GM12878 (cell line): ENCODE data around the gene PIK3R4. TPM values are rescaled to one million over a fixed set of nuclear protein-coding genes. Genes with fewer than 3 reads are reported as not detected.

Source experiments
- ATAC-seq: fragments of 200-7000 bp; cut with Tn5 transposase; 3 replicates; pipeline ENCODE4 v1.9.1; 2020; ENCODE audit warnings: mild to moderate bottlenecking, moderate library complexity
- BruUV-seq: library from RNA; stranded (reverse); fragments of 400-500 nt; replicated peaks from 2 replicates; lab custom pipeline; 2021; lab: Mats Ljungman, UMichigan
- CTCF ChIA-PET: fragments of 300-600 bp; sonication (Branson Sonifier 250); formaldehyde crosslinking; extraction: SDS; loops from one replicate; lab custom pipeline; 2021; ENCODE audit warnings: inconsistent platforms; lab: Yijun Ruan, JAX
- POLR2A ChIA-PET: fragments of 350-600 bp; formaldehyde crosslinking; extraction: SDS; loops from one replicate; lab custom pipeline; 2021; ENCODE audit warnings: inconsistent platforms; lab: Charles Lee
- RAD21 ChIA-PET: fragments of 300-600 bp; sonication (Branson Sonifier 250); formaldehyde crosslinking; loops from one replicate; lab custom pipeline; 2023; ENCODE audit warnings: antibody characterized with exemption; ENCODE audit not compliant: unreplicated experiment; lab: Charles Lee
- SMC1A ChIA-PET: fragments of 300-600 bp; sonication (Branson Sonifier 250); formaldehyde crosslinking; loops from one replicate; lab custom pipeline; 2023; ENCODE audit not compliant: unreplicated experiment, uncharacterized antibody; lab: Charles Lee
- DNase-seq: peaks from one replicate; pipeline ENCODE4 v3.0.0-alpha.2; 2011; ENCODE audit warnings: low read depth, low spot score
- FAIRE-seq: peaks from 3 replicates; lab custom pipeline; 2011; peaks lifted over from hg19 to GRCh38; lab: Jason Lieb, UNC
- H2AFZ ChIP-seq: 2 replicates; pipeline ENCODE4 v1.6.0; 2011; ENCODE audit warnings: low read depth, low read length, control low read depth; ENCODE audit not compliant: control insufficient read depth
- H3K27ac ChIP-seq: 2 replicates; pipeline ENCODE4 v1.5.1; 2011; ENCODE audit warnings: control low read depth; ENCODE audit not compliant: control insufficient read depth, insufficient read depth
- H3K27me3 ChIP-seq, 2 experiments: replicated peaks in 1 of 2; 2 replicates each; pipeline versions ENCODE4 v1.6.0 to v1.6.1; 2011; ENCODE audit warnings: low read length in 1 of 2; ENCODE audit not compliant: control insufficient read depth in 2 of 2, insufficient read depth in 2 of 2
- H3K36me3 ChIP-seq, 2 experiments: 2 replicates each; pipeline ENCODE4 v1.5.1; 2011; ENCODE audit warnings: low read length in 1 of 2; ENCODE audit not compliant: control insufficient read depth in 2 of 2, insufficient read depth in 2 of 2
- H3K4me1 ChIP-seq: 2 replicates; pipeline ENCODE4 v1.6.1; 2011; ENCODE audit warnings: mild to moderate bottlenecking, low read length, moderate library complexity, mixed read lengths; ENCODE audit not compliant: control insufficient read depth, insufficient read depth
- H3K4me2 ChIP-seq: 2 replicates; pipeline ENCODE4 v1.6.0; 2011; ENCODE audit warnings: control low read depth; ENCODE audit not compliant: control insufficient read depth, insufficient read depth
- H3K4me3 ChIP-seq: fragments of 200-600 bp; sonication (generic); 2 replicates; pipeline ENCODE4 v1.5.1; 2016
- H3K79me2 ChIP-seq: 2 replicates; pipeline ENCODE4 v1.6.0; 2011; ENCODE audit warnings: low read length; ENCODE audit not compliant: control insufficient read depth, insufficient read depth
- H3K9ac ChIP-seq: 2 replicates; pipeline ENCODE4 v1.8.0; 2011; ENCODE audit warnings: low read length, control low read depth, mixed read lengths; ENCODE audit not compliant: control insufficient read depth, insufficient read depth
- H3K9me3 ChIP-seq: replicated peaks from 3 replicates; pipeline ENCODE4 v1.5.1; 2011; ENCODE audit warnings: mild to moderate bottlenecking, low read length; ENCODE audit not compliant: control insufficient read depth, insufficient read depth
- H4K20me1 ChIP-seq: 2 replicates; pipeline ENCODE4 v1.6.0; 2011; ENCODE audit not compliant: control insufficient read depth, insufficient read depth
- E4F1 ChIP-seq: fragments of 450-650 bp; IDR thresholded peaks from 2 replicates; pipeline ENCODE4 v1.6.1; 2018; ENCODE audit warnings: borderline replicate concordance, mild to moderate bottlenecking; ENCODE audit not compliant: partially characterized antibody
- GABPA ChIP-seq: IDR thresholded peaks from 2 replicates; pipeline ENCODE4 v1.6.1; 2014; ENCODE audit warnings: antibody characterized with exemption, low read depth, mild to moderate bottlenecking, inconsistent platforms
- NBN ChIP-seq: fragments of 450-650 bp; IDR thresholded peaks from 2 replicates; pipeline ENCODE4 v1.6.1; 2016
- RELA ChIP-seq: fragments of 450-650 bp; IDR thresholded peaks from 2 replicates; pipeline ENCODE4 v1.8.0; 2014; ENCODE audit warnings: borderline replicate concordance; ENCODE audit not compliant: partially characterized antibody
- USF1 ChIP-seq: IDR thresholded peaks from 2 replicates; pipeline ENCODE4 v1.6.1; 2011; ENCODE audit warnings: borderline replicate concordance, low read depth, mild to moderate bottlenecking, moderate library complexity, mixed read lengths, low read length; ENCODE audit not compliant: insufficient read depth; ENCODE audit errors: extremely low read length
- ZBTB33 ChIP-seq: fragments of 450-650 bp; IDR thresholded peaks from 2 replicates; pipeline ENCODE4 v1.6.1; 2017; ENCODE audit warnings: mild to moderate bottlenecking
- ZNF592 ChIP-seq: fragments of 450-650 bp; IDR thresholded peaks from 2 replicates; pipeline ENCODE4 v1.6.1; 2017; ENCODE audit warnings: mild to moderate bottlenecking, moderate library complexity
- WGBS: methylation state at CpG from one replicate; pipeline ENCODE4 v1.1.6; 2016; ENCODE audit warnings: low lambda C conversion rate; ENCODE audit not compliant: insufficient replicate concordance, insufficient coverage; ENCODE audit errors: missing lambda C conversion rate; 5-methylcytosine and 5-hydroxymethylcytosine counted together
- in situ Hi-C: fragments of 300-500 bp; cut with MboI; formaldehyde crosslinking; loops from 9 replicates; pipeline ENCODE4 v1.14.3; 2018; ENCODE audit warnings: mixed read lengths
- intact Hi-C: fragments of 100-400 bp; cut with micrococcal nuclease; formaldehyde crosslinking; loops from one replicate; pipeline ENCODE4 v1.14.2; 2022; ENCODE audit not compliant: unreplicated experiment
- polyA plus RNA-seq, 11 experiments: library from polyadenylated mRNA; depleted of rRNA in 4 of 11; unstranded in 6 of 11; stranded (reverse) in 5 of 11; fragments of >200 nt; fragmentation: Nextera tagmentation in 4 of 11; fragmentation: Illumina TruSeq in 1 of 11; extraction: Ambion mirVana in 4 of 11; extraction: Trizol in 1 of 11; gene quantifications; 1 replicate in 1 of 11; 2 replicates in 10 of 11; pipeline versions ENCODE4 v1.2.1 to v1.2.3, GENCODE V29; 2011 to 2016; ENCODE audit warnings: inconsistent platforms in 2 of 11, missing spikeins in 2 of 11, low read depth in 1 of 11
- total RNA-seq, 4 experiments: library from RNA; depleted of rRNA in 3 of 4; stranded (reverse); fragments of >200 nt in 3 of 4; fragmentation: Illumina TruSeq in 1 of 4; extraction: Trizol in 1 of 4; gene quantifications; 2 replicates each; pipeline versions ENCODE4 v1.2.1 to v1.2.3, GENCODE V29; 2013 to 2021

PIK3R4 gene
- total and polyA plus RNA-seq, 10 of the 15 experiments (the other 5 are each of a cell fraction or from before 2014, with no cell fraction given), result 22.6 to 50.2 (median 31.1) TPM

- ChIA-PET POLR2A (interaction anchor here (0.6 kb wide), 1 partner anchor 22 kb away, joined by 3 read pairs; no protein-coding TSS in a partner anchor), SMC1A (interaction anchor here (0.6 to 1.9 kb wide), 5 partner anchors 10 to 124 kb away, joined by 3 to 9 read pairs (median 3); no protein-coding TSS in a partner anchor), CTCF (interaction anchor here (0.6 to 1.3 kb wide), 5 partner anchors 14 to 308 kb away, joined by 3 to 5 read pairs (median 3); no protein-coding TSS in a partner anchor), RAD21 (interaction anchor here (1.4 kb wide), 1 partner anchor 17 kb away, joined by 3 read pairs; no protein-coding TSS in a partner anchor)
- Histone ChIP-seq H3K4me1 (no peaks in the 10 kb centered on the region), H3K4me3 (no peak overlapping the region), H3K36me3 (peaks cover 0 to 6% of the 10 kb centered on the region in 2 experiments; a peak in 3 of 4 replicates), H3K27me3 (no peaks in the 10 kb centered on the region), H4K20me1 (no peaks in the 10 kb centered on the region), H2AFZ (no peak overlapping the region), H3K9me3 (no peaks in the 10 kb centered on the region), H3K4me2 (no peak overlapping the region), H3K27ac (no peak overlapping the region), H3K9ac (no peak overlapping the region), H3K79me2 (no peaks in the 10 kb centered on the region)
- intact Hi-C loops (no loop called here), in situ Hi-C loops (no loop called here)
- no peak for ATAC-seq
- no peak for DNase-seq
- WGBS, result 96% methylated on average over 2 of the region's 2 CpGs
- FAIRE-seq, result no peak
- TF ChIP-seq RELA, result no peak
- no peak for TF ChIP-seq NBN
- TF ChIP-seq GABPA, result no peak
- TF ChIP-seq E4F1, result no peak
- TF ChIP-seq ZNF592, result no peak
- TF ChIP-seq ZBTB33, result no peak
- no peak for TF ChIP-seq USF1
- BruUV-seq, result no TSS peak
Observed at GRCh38 chr3:130725746-130726145, 20.9 kb downstream of the PIK3R4 start.
